ENCODE data around the gene LCOR. TPM values are rescaled to one million over a fixed set of nuclear protein-coding genes. Genes with fewer than 3 reads are reported as not detected.

LCOR gene
- total RNA-seq, 3 donors from 2014 or later (not counting 1 experiment from before 2014, with no cell fraction given), result 68.5 to 92.4 (median 87.7) TPM

GRCh38 chr10:96982149-96982930 is 150.2 kb downstream of the LCOR start:
- DNase-seq (no peak), ATAC-seq (no peak)
- WGBS (ENCODE audit: insufficient coverage), result 87% methylated on average over 12 of the region's 12 CpGs
- H3K9me3 ChIP-seq (ENCODE audit: control insufficient read depth, insufficient read depth, low read length), result no peaks in the 10 kb centered on the region
- no peak overlapping the region for H3K4me3 ChIP-seq (ENCODE audit: low read length)
- intact Hi-C loops (cut with micrococcal nuclease), result no loop called here
- H3K36me3 Mint-ChIP-seq, result peaks cover 25% of the 10 kb centered on the region
- peaks cover 17 to 23% of the 10 kb centered on the region in 2 donors for H3K4me1 Mint-ChIP-seq
- no peak overlapping the region for H3K27ac Mint-ChIP-seq
- H3K9me3 Mint-ChIP-seq, result no peaks in the 10 kb centered on the region
- peaks cover 6% of the 10 kb centered on the region for H3K4me1 ChIP-seq (ENCODE audit: control insufficient read depth, insufficient read depth, low read length)
- H3K36me3 ChIP-seq (ENCODE audit: control insufficient read depth, insufficient read depth, low read length), result peaks cover 19% of the 10 kb centered on the region
- H3K4me3 Mint-ChIP-seq, result no peak overlapping the region
- H3K27ac ChIP-seq (ENCODE audit: low read length), result no peak overlapping the region
- no peaks in the 10 kb centered on the region for H3K27me3 Mint-ChIP-seq (ENCODE audit: low read depth in 2 of 2)
- TF ChIP-seq CTCF (IDR thresholded peaks at IDR 0.05), result no peak
- H3K27me3 ChIP-seq (ENCODE audit: control insufficient read depth, insufficient read depth, low read length), result no peaks in the 10 kb centered on the region

DNA sequence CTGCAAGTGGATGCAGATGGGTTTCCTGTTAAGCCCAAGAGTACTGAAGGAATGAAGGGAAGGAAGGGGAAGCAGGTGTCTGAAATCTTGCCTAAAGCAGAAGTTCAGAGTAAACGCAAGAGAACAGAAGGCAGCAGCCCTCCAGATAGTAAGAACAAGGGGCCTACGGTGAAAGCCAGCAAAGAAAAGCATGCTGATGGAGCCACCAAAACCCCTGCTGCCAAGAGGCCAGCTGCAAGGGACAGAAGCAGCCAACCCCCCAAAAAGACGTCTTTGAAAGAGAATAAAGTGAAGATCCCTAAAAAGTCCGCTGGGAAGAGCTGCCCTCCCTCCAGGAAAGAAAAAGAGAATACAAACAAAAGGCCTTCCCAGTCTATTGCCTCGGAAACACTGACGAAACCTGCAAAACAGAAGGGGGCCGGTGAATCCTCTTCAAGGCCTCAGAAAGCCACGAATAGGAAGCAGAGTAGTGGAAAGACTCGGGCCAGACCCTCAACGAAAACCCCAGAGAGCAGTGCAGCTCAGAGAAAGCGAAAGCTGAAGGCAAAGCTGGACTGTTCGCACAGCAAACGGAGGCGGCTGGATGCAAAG is 152.5 kb downstream of the LCOR start:
- DNase-seq (no peak), ATAC-seq (peak; percentile 47 to 78 (median 63))
- Histone ChIP-seq H3K27me3 (ENCODE audit: control insufficient read depth, insufficient read depth, low read length) (no peaks in the 10 kb centered on the region), H3K27ac (ENCODE audit: low read length) (no peak overlapping the region), H3K9me3 (ENCODE audit: control insufficient read depth, insufficient read depth, low read length) (no peaks in the 10 kb centered on the region), H3K4me3 (ENCODE audit: low read length) (no peak overlapping the region), H3K4me1 (ENCODE audit: control insufficient read depth, insufficient read depth, low read length) (peaks cover 6% of the 10 kb centered on the region), H3K36me3 (ENCODE audit: control insufficient read depth, insufficient read depth, low read length) (peaks cover 19% of the 10 kb centered on the region)
- 24% methylated on average over 14 of the region's 14 CpGs for WGBS (ENCODE audit: insufficient coverage)
- Mint-ChIP-seq H3K36me3 (peaks cover 25% of the 10 kb centered on the region), H3K9me3 (no peaks in the 10 kb centered on the region), H3K4me3 (peak overlapping the region; percentile 62), H3K27me3 (ENCODE audit: low read depth in 2 of 2) (no peaks in the 10 kb centered on the region), H3K27ac (peak overlapping the region; percentile 32 to 87), H3K4me1 (peaks cover 17 to 23% of the 10 kb centered on the region in 2 donors)
- intact Hi-C loops (cut with micrococcal nuclease), result no loop called here
- no peak for TF ChIP-seq CTCF (IDR thresholded peaks at IDR 0.05)

GRCh38 chr10:96986200-96986856 is 154.2 kb downstream of the LCOR start:
- H3K4me1 Mint-ChIP-seq, result peaks cover 17 to 23% of the 10 kb centered on the region in 2 donors
- peaks cover 6% of the 10 kb centered on the region for H3K4me1 ChIP-seq (ENCODE audit: control insufficient read depth, insufficient read depth, low read length)

More at GRCh38 chr10:96986200-96986856, 154.2 kb downstream of the LCOR start:
- H3K9me3 ChIP-seq (ENCODE audit: control insufficient read depth, insufficient read depth, low read length), result no peaks in the 10 kb centered on the region
- TF ChIP-seq CTCF (IDR thresholded peaks at IDR 0.05), result no peak
- Mint-ChIP-seq H3K36me3 (peaks cover 17% of the 10 kb centered on the region), H3K4me3 (no peak overlapping the region), H3K9me3 (no peaks in the 10 kb centered on the region), H3K27ac (no peak overlapping the region), H3K27me3 (ENCODE audit: low read depth in 2 of 2) (no peaks in the 10 kb centered on the region)
- H3K27ac ChIP-seq (ENCODE audit: low read length), result no peak overlapping the region
- 96% methylated on average over 6 of the region's 6 CpGs for WGBS (ENCODE audit: insufficient coverage)
- H3K4me3 ChIP-seq (ENCODE audit: low read length), result no peak overlapping the region
- DNase-seq (no peak), ATAC-seq (no peak)
- H3K27me3 ChIP-seq (ENCODE audit: control insufficient read depth, insufficient read depth, low read length), result no peaks in the 10 kb centered on the region
- H3K36me3 ChIP-seq (ENCODE audit: control insufficient read depth, insufficient read depth, low read length), result peaks cover 12% of the 10 kb centered on the region
- intact Hi-C loops (cut with micrococcal nuclease), result no loop called here

Measured in natural killer cell (primary cell).